A673 (cell line): Measurements from ENCODE around the gene ADARB2.

Experiments used
- CTCF ChIP-seq: fragments of 300-800, 200-600 bp; sonication (generic); conservative IDR thresholded peaks from 2 replicates; pipeline ENCODE4 v1.5.1; 2017; ENCODE audit warnings: low read depth, mild to moderate bottlenecking, antibody characterized with exemption, low read length, moderate library complexity, mixed read lengths
- EZH2 ChIP-seq: fragments of 200-600 bp; sonication (generic); IDR thresholded peaks from 2 replicates; pipeline ENCODE4 v1.6.1; 2017; ENCODE audit warnings: borderline replicate concordance, low read depth, mild to moderate bottlenecking, mixed read lengths, antibody characterized with exemption, low read length; ENCODE audit not compliant: poor library complexity, severe bottlenecking

DNA sequence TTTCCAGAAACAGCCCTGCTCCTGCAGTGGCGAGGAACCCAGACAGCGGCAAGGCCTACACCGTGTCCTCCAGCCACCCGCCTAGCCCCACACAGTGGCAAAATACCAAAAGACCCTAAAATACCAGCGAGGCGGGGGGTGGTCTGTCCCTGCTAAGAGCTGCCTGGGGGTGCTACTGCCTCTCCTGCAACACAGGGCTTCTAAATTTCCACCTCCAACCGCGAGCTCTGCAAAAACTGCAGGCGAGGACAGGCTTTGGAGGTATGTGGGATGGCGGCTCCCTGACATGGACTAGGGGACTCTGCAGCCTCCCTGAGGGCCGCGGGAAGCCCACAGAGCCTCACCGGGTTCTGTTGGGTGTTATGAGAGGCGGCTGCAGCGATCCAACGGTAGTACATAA, 558.8 kb downstream of the ADARB2 start:
- TF ChIP-seq CTCF (no peak), EZH2 (no peak)
